Fibroblast of the conjunctiva (primary cell): ENCODE results near the gene GNAO1.

ENCODE experiments used
- DNase-seq: peaks from one replicate; pipeline ENCODE4 v3.0.0-alpha.2; 2010; ENCODE audit warnings: low read depth

GNAO1 gene

DNA sequence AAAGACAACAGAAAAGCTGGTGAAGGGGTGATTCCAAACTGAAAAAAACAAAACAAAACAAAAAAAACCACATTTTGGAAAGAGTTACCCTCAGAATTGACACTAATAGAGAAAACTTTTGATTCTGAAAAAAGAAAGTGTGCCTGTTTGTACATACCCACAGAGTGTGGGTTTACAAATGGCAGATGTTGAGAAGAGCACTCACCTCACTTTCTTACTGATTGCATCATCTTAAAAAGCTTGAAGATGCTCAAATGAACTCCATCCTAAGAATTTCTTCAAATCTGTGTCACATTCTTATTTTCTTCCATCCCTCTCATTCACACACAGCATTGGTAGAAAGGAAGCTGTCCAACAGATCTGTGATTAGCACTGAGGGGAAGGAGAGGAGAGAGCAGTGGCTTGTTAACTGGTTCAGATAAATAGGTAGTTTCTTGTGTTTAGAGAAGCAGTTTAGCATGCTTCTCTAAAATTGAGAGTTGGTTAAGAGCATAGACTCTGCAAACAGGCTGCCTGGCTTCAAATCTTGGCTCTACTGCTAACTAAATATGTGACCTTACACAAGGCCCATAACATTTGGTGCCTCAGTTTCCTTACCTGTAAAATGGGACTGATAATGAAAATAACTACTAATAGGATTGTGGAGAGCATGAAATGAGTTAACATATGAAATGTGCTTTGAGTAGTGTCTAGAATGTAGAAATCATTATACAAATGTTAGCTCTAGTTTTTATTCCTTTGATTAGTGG lies 6.9 kb downstream of the GNAO1 start:
- no peak for DNase-seq

- no peak for DNase-seq
Observed at GRCh38 chr16:56198755-56199114, 7.4 kb downstream of the GNAO1 start.

GRCh38 chr16:56199164-56199563 lies 7.9 kb downstream of the GNAO1 start:
- no peak for DNase-seq

DNA sequence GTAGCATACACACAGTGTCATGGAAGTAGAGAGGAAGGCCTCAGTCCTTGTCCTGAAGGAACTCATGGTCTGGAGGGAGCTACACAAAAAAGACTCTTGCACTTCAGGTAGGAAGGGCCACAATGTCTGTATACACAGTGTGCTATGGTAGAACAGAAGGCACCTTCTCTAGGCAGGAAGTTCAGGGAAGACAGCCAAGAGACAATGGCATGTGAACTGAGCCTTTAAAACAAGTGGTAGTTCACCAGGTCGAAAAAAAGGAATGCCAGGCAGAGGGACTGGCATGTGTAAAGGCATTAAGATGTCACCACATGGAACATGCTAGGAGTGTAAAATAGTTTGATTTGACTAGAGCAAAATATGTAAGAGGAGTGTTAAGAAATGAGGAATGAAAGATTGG lies 9.7 kb downstream of the GNAO1 start:
- DNase-seq, result no peak

- DNase-seq, result no peak
Observed at GRCh38 chr16:56202036-56202435, 10.7 kb downstream of the GNAO1 start.

GRCh38 chr16:56203052-56203451 lies 11.8 kb downstream of the GNAO1 start:
- no peak for DNase-seq

- no peak for DNase-seq
Observed at GRCh38 chr16:56204816-56205215, 13.5 kb downstream of the GNAO1 start.

DNA sequence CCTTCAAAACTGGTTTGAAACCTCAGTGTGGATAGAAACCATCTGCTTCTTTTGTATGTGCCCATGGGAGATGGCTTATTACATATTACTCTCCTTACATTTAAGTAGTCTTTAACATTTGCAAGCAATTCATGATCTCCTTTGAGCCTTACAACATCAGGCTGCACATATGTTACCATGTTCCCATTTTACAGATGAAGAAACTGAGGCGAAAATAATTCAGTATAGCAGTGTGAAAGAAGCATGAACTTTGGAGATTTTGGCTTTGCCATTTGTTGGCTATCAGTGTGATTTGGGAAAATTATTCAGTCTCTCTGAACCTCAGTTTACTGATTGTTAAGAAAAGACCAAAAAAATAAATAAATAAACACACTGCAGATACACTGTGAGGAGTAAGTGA lies 15.7 kb downstream of the GNAO1 start:
- DNase-seq, result no peak

DNA sequence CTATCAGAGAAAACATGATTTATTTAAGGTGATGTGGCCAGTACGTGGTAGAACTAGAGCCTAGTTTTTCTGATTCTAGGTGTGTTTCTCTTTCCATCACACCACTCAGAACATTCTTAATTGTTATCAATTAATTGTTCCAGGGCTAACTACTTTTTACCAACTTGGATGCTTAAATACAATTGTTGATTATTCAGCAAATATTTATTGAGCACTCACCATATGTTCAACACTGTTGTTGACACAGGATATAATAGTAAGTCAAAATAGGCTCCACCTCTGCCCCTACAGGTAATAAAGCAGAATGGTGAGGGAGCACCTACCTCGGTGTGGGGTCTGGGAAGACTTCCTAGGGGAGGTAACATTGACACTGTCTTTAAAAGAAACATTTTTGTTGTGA lies 16.1 kb downstream of the GNAO1 start:
- no peak for DNase-seq

DNA sequence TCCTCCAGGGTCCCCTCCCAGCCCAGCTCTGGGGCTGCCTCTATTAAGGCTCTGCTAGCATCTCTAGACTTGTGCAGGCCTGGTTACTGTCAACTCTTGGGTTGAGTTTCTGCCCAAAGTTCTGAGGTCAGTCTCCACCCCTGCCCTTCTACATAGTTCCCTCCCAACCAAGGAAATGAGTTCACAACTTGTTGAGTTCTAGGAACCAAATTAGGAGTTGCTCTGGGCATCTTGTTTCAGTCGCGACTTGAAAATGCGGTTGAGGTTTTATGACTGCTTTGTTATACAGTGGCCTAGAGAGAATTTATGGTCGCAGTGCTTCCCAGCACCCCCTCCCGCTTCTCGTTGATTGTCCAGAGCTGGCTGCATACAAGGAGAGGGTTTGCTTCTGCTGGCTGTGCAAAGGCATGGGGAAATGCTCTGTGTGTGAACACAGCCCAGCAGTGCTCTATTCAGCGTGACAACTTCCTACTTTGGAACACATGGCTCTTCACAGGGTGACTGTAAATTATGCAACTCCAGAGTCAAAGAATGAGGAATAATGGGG lies 20.2 kb downstream of the GNAO1 start:
- DNase-seq, result no peak

DNA sequence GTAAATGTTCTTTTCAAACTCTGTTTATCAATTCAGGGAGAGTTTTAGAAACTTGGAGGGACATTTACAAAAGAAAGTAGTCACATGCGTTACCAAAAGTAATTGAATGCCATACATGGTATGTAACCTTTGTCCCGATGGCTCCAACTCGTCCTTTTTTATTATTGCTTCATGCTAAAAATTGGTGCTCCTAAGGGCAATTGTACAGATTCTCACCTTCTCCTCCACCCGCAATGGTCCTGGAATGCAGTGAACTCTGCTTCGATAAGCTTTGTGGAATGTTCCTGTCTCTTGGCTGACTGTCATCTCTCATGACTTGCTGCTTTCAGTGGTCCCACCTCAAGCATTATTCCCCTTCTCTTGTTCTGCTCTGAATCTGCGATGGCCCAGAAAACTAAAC lies 20.9 kb downstream of the GNAO1 start:
- no peak for DNase-seq

DNA sequence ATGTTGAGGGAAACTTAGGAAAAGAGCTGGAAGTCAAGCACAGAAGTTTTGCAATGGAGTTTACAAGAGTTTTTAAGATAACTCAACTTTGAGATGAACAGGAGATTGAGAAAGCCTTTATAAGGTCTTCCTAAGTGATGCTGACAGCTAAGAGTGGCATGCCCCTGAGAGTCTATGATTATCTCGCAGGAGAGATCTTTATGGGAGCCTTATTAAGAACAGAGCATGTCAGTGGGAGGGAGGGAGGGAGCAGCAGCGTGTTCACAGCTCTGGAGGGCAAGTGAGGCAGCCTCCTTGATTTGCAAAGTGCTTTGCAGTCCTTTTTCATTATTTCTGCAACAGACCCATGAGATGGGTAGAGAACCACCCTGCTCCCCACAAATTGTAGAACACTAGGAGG lies 30.7 kb downstream of the GNAO1 start:
- DNase-seq, result no peak

DNA sequence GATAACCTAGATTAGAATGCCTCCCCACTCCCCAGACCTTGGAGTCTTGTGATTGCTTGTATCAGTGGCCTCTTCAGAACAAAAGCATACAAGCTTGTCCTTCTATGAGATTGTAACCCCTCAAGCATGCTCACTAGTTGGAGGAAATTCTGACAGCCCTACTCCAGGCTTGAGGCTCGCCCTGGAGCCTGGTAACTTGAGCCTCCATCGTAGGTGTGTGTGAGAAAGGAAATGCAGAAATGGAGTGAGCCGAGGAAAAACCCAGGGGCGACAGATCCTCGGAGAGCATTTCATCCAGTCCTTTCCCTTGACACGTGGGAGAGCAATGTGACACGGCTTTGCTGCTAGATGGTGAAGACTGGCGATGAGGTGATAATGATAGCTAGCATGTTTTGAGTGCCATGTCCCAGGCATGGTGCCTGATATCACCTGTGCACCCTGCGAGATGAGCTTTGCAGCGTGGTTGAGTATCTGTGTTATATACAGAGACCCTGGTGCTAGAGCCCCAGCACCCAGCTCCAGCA lies 31.2 kb downstream of the GNAO1 start:
- DNase-seq, result no peak

- DNase-seq, result no peak
Observed at GRCh38 chr16:56225017-56225742, 33.9 kb downstream of the GNAO1 start.

DNA sequence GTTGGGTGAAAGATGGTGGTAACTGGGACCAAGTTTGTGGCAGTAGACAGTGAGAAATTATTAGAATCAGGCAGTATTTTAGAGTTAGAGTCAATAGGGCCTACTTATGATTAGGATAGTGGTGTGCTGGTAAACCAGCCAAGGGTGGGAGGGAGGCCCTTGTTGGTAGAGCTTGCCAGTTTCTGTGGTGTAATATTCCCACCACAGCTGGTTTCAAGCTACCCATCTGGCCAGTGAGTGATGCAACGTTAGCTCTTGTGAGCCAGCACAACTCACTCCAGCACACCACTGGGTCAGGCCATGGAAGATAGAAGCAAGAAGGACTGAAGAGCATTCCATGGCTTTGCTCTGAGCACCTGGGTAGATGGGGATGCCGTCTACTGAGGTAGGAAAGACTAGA lies 34.9 kb downstream of the GNAO1 start:
- no peak for DNase-seq

GRCh38 chr16:56226845-56227525 lies 35.7 kb downstream of the GNAO1 start:
- DNase-seq, result no peak

- DNase-seq, result no peak
Observed at GRCh38 chr16:56227936-56228335, 36.6 kb downstream of the GNAO1 start.

GRCh38 chr16:56228476-56228875 lies 37.2 kb downstream of the GNAO1 start:
- no peak for DNase-seq

- DNase-seq, result no peak
Observed at GRCh38 chr16:56233795-56234566, 42.7 kb downstream of the GNAO1 start.

DNA sequence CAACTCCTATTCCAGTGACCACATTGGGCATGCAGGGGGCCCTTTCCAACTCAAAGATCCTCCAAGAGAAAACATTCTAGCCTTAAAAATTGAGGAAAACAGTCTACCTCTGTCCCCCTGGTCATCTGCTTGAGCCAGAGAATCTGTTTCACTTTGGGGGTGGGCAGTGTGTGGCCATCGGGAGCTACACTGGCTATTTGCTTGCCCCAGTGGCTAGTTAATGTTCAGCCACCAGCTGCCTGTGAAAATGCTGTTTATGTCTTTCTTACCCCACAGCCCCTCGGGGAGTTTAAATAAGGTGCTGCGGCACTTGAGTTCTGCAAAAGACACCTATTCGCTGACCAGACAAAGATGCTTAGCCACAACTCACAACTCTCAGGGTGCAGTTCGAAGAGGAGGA lies 43.4 kb downstream of the GNAO1 start:
- DNase-seq, result no peak

DNA sequence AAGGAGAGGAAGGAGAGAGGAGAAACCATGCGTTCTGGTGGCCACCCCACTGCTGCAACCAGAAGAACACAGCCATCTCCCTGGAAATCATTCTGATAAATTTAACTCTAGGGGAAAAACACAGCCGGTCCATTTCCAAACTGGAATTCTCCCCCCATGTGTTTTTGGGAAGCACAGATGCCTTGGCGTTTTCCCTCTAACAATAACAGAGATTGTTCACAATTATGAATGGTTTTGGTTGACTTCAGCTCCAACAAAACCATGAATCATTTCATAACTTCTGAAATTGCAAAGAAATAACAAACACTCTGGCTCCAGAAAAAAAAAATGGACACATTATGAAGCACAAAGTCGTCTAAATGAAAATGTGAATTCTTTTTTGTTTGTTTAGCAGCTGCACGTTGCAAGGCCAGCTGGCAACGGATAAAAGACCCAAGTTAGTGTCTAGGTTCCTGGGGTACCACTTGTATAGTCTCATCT lies 46.2 kb downstream of the GNAO1 start:
- no peak for DNase-seq

GRCh38 chr16:56238188-56238587 lies 46.9 kb downstream of the GNAO1 start:
- DNase-seq, result no peak
